Heart right ventricle (tissue), 16 donors: Measurements from ENCODE around the gene PRRT3. TPM values are rescaled to one million over a fixed set of nuclear protein-coding genes. Genes with fewer than 3 reads are reported as not detected.

Source experiments
- ATAC-seq, 8 donors: fragments of 200-7000 bp; cut with Tn5 transposase; one replicate each; pipeline ENCODE4 v1.9.1; 2020; ENCODE audit warnings: mild to moderate bottlenecking in 8 of 8, moderate library complexity in 8 of 8, moderate number of reproducible peaks in 1 of 8
- DNase-seq, 2 donors: peaks; one replicate each; pipeline ENCODE4 v3.0.0-alpha.2; 2020
- H3K27ac ChIP-seq, 10 donors: fragments of 200-600 bp; sonication (generic) in 2 of 10; one replicate each; pipeline versions ENCODE4 v1.5.0 to v1.8.0; 2020 to 2022; ENCODE audit warnings: mild to moderate bottlenecking in 3 of 10
- H3K27me3 ChIP-seq, 7 donors: fragments of 200-600 bp; one replicate each; pipeline ENCODE4 v1.8.0; 2021 to 2022; ENCODE audit warnings: mild to moderate bottlenecking in 2 of 7
- H3K36me3 ChIP-seq, 9 donors: fragments of 200-600 bp; sonication (generic) in 1 of 9; one replicate each; pipeline versions ENCODE4 v1.5.0 to v1.8.0; 2020 to 2022; ENCODE audit warnings: mild to moderate bottlenecking in 2 of 9
- H3K4me1 ChIP-seq, 9 donors: fragments of 200-600 bp; sonication (generic) in 1 of 9; one replicate each; pipeline versions ENCODE4 v1.5.0 to v1.8.0; 2020 to 2022; ENCODE audit warnings: mild to moderate bottlenecking in 4 of 9
- H3K4me3 ChIP-seq, 10 donors: fragments of 200-600 bp; sonication (generic) in 2 of 10; one replicate each; pipeline versions ENCODE4 v1.5.0 to v1.8.0; 2020 to 2022; ENCODE audit warnings: mild to moderate bottlenecking in 7 of 10, moderate library complexity in 2 of 10
- H3K9me3 ChIP-seq, 11 donors: fragments of 200-600 bp in 10 of 11; sonication (generic) in 2 of 11; one replicate each; pipeline versions ENCODE4 v1.5.0 to v1.8.0; 2013 to 2022; ENCODE audit warnings: mild to moderate bottlenecking in 2 of 11, control low read depth in 1 of 11, moderate library complexity in 1 of 11
- CTCF ChIP-seq, 9 donors: fragments of 200-600 bp; sonication (generic) in 2 of 9; IDR thresholded peaks; one replicate each; pipeline versions ENCODE4 v1.5.0 to v1.8.0; 2021 to 2022; ENCODE audit warnings: antibody characterized with exemption in 9 of 9, mild to moderate bottlenecking in 5 of 9, moderate library complexity in 1 of 9
- WGBS, 2 donors: extraction: QIAGEN DNeasy Blood & Tissue Kit; methylation state at CpG; one replicate each; pipeline ENCODE4 v1.1.7; 2013; ENCODE audit warnings: inconsistent platforms in 1 of 2; 5-methylcytosine and 5-hydroxymethylcytosine counted together
- intact Hi-C, 10 donors: fragments of 100-400 bp; cut with DNase I; formaldehyde crosslinking; loops; one replicate each; pipeline versions ENCODE4 v1.11.1 to v1.14.2; 2022
- polyA plus RNA-seq, 2 donors: library from polyadenylated mRNA; stranded (reverse); fragments of 200-250 nt; gene quantifications; one replicate each; pipeline ENCODE4 v1.2.3, GENCODE V29; 2013
- total RNA-seq, 10 donors: library from RNA; stranded (reverse); fragmentation: NEBNext Ultra II Directional in 3 of 10; extraction: Animal tissue kit (Norgen Biotek cat#: 25700) in 3 of 10; gene quantifications; one replicate each; pipeline versions ENCODE4 v1.2.1 to v1.2.4, GENCODE V29; 2021 to 2023
- donor health status: Arrhythmogenic right ventricular cardiomyopathy.
- donor health status: ischemic (EF 13 %, LVEDD 7.1; RV severe dilation, severe dysfunction).
- donor health status: healthy with polysubstance abuse.
- donor health status: DM: no; HTN: yes; CAD: no.
- donor health status: DM: no; HTN: no; CAD: no.
- donor health status: ischemic (EF 25% LVEDD 6.9; RV normal size, moderate dysfunction).
- donor health status: ischemic (EF 25% LVEDD 5.7; RV mildly dilated, moderate dysfunction).
- donor health status: healthy.
- donor health status: DM: yes; HTN: yes; CAD: no.
- donor health status: Ischemic cardiomyopathy.
- donor health status: ischemic (EF 35%, LVEDD 5.7; RV mildly dilated, moderate dysfunction).
- donor health status: nonischemic (EF 11% LVEDD 7.7; RV severe dilation, severe dysfunction).
- donor health status: DM: yes; HTN: yes; CAD: no.
- donor health status: PGD.
- donor health status: ischemic (EF 29% LVEDD 5.4; RV normal size, mild dysfunction).
- donor health status: nonischemic (EF 23%, LVEDD 6.1; RV moderate dilation, normal function).

PRRT3 gene
- total and polyA plus RNA-seq, 12 donors: 0.45 to 2.0 (median 1.2) TPM

GRCh38 chr3:9947025-9947995 is 4.9 kb downstream of the PRRT3 start:
- ATAC-seq: peak; percentile 73 to 88 (median 82)
- Histone ChIP-seq H3K27ac (peak overlapping the region; percentile 29 to 88 (median 76)), H3K4me3 (peak overlapping the region; percentile 39 to 86 (median 64)), H3K4me1 (peaks cover 3 to 34% (median 25%) of the 10 kb centered on the region in 9 donors), H3K9me3 (no peaks in the 10 kb centered on the region), H3K27me3 (peaks cover 0 to 11% (median 0%) of the 10 kb centered on the region in 7 donors), H3K36me3 (peaks cover 0 to 35% (median 0%) of the 10 kb centered on the region in 9 donors)
- 19 to 22% methylated on average over 83 to 86 of the region's 86 CpGs for WGBS, 2 donors
- peak; percentile 48 to 75 for DNase-seq
- peak; percentile 29 to 64 (median 46) for TF ChIP-seq CTCF (IDR thresholded peaks at IDR 0.05)
- intact Hi-C loops: loop anchor here in 1 of 10 donors (10.0 kb wide), 1 partner anchor 103 kb away; the partner anchor contains the start of gene RPUSD3

- Histone ChIP-seq H3K4me3 (peak overlapping the region; percentile 39 to 86 (median 64)), H3K27ac (peak overlapping the region; percentile 29 to 88 (median 76)), H3K4me1 (peaks cover 0 to 24% (median 17%) of the 10 kb centered on the region in 9 donors), H3K9me3 (no peaks in the 10 kb centered on the region), H3K36me3 (peaks cover 0 to 43% (median 0%) of the 10 kb centered on the region in 9 donors), H3K27me3 (peaks cover 0 to 3% (median 0%) of the 10 kb centered on the region in 7 donors)
- peak; percentile 81 to 89 for DNase-seq
- ATAC-seq: peak; percentile 82 to 92 (median 88)
- intact Hi-C loops: loop anchor here in 1 of 10 donors (10.0 kb wide), 1 partner anchor 102 kb away; the partner anchor contains the start of gene RPUSD3
- WGBS, 2 donors: 4 to 5% methylated on average over 90 of the region's 90 CpGs
- TF ChIP-seq CTCF (IDR thresholded peaks at IDR 0.05): peak; percentile 65 to 87 (median 75)
These were observed 5.8 kb downstream of the PRRT3 start for GRCh38 chr3:9946112-9947024.

GRCh38 chr3:9945358-9945757 is 6.8 kb downstream of the PRRT3 start:
- DNase-seq (no peak), ATAC-seq (no peak)
- peaks cover 0 to 50% (median 0%) of the 10 kb centered on the region in 9 donors for H3K36me3 ChIP-seq
- intact Hi-C loops: loop anchor here in 1 of 10 donors (10.0 kb wide), 1 partner anchor 101 kb away; the partner anchor contains the start of gene RPUSD3
- 82 to 83% methylated on average over 10 of the region's 10 CpGs for WGBS, 2 donors
- H3K27ac ChIP-seq: no peak overlapping the region
- peaks cover 0 to 22% (median 15%) of the 10 kb centered on the region in 9 donors for H3K4me1 ChIP-seq
- no peak for TF ChIP-seq CTCF (IDR thresholded peaks at IDR 0.05)
- no peaks in the 10 kb centered on the region for H3K27me3 ChIP-seq
- H3K9me3 ChIP-seq: no peaks in the 10 kb centered on the region
- peak overlapping the region in 1 of 10 donors; percentile 86 for H3K4me3 ChIP-seq
